Panc1 (cell line): ENCODE data around the gene CBY2. TPM values are rescaled to one million over a fixed set of nuclear protein-coding genes. Genes with fewer than 3 reads are reported as not detected.
"Not testable (repeated sequence)": the region's sequence is repeated elsewhere in the genome, so short reads cannot be mapped to it uniquely, and the experiment has no call there.

Experiments
- ATAC-seq: fragments of 200-7000 bp; cut with Tn5 transposase; 2 replicates; pipeline ENCODE4 v1.9.1; 2020; ENCODE audit warnings: mild to moderate bottlenecking, moderate library complexity
- BruUV-seq: library from RNA; stranded (reverse); fragments of 400-500 nt; replicated peaks from 2 replicates; lab custom pipeline; 2021; lab: Mats Ljungman, UMichigan
- CTCF ChIA-PET: fragments of 300-600 bp; sonication (Branson Sonifier 250); formaldehyde crosslinking; loops from one replicate; lab custom pipeline; 2022; ENCODE audit warnings: antibody characterized with exemption; lab: Charles Lee
- POLR2A ChIA-PET: fragments of 300-600 bp; sonication (Branson Sonifier 250); formaldehyde crosslinking; loops from one replicate; lab custom pipeline; 2022; ENCODE audit warnings: antibody characterized with exemption; lab: Charles Lee
- DNase-seq: peaks from one replicate; pipeline ENCODE4 v3.0.0-alpha.2; 2010; ENCODE audit warnings: low read depth, low spot score
- H3K27ac ChIP-seq: 2 replicates; pipeline ENCODE4 v1.5.1; 2011; ENCODE audit warnings: mild to moderate bottlenecking, low read length, inconsistent platforms
- H3K27me3 ChIP-seq: fragments of 200-500 bp; sonication (Bioruptor generic); 2 replicates; pipeline ENCODE4 v1.6.0; 2014; ENCODE audit warnings: low read length, inconsistent platforms; ENCODE audit not compliant: control insufficient read depth, insufficient read depth
- H3K36me3 ChIP-seq: fragments of 200-500 bp; sonication (Bioruptor generic); 2 replicates; pipeline ENCODE4 v1.5.1; 2014; ENCODE audit warnings: inconsistent platforms, mild to moderate bottlenecking, low read length, moderate library complexity; ENCODE audit not compliant: control insufficient read depth, insufficient read depth
- H3K4me1 ChIP-seq: 2 replicates; pipeline ENCODE4 v1.5.1; 2011; ENCODE audit warnings: inconsistent platforms, mild to moderate bottlenecking, low read length, moderate library complexity; ENCODE audit not compliant: control insufficient read depth, insufficient read depth
- H3K4me3 ChIP-seq, 2 experiments: 2 replicates each; pipeline ENCODE4 v1.5.1; 2011 to 2012; ENCODE audit warnings: low read depth in 2 of 2, low read length in 2 of 2, mild to moderate bottlenecking in 2 of 2, inconsistent platforms in 1 of 2, moderate library complexity in 1 of 2
- H3K9me3 ChIP-seq: fragments of 200-500 bp; sonication (Bioruptor generic); 2 replicates; pipeline ENCODE4 v1.5.1; 2014; ENCODE audit warnings: low read depth, mild to moderate bottlenecking, inconsistent platforms, low read length, moderate library complexity; ENCODE audit not compliant: control insufficient read depth, insufficient read depth
- POLR2AphosphoS5 ChIP-seq: IDR thresholded peaks from 2 replicates; pipeline ENCODE4 v1.6.1; 2012; ENCODE audit warnings: mild to moderate bottlenecking, low read depth, low read length, moderate library complexity
- SIN3A ChIP-seq: IDR thresholded peaks from 2 replicates; pipeline ENCODE4 v1.6.1; 2012; ENCODE audit warnings: low read depth, mild to moderate bottlenecking, low read length, moderate library complexity, borderline replicate concordance; ENCODE audit not compliant: insufficient read depth
- TCF7L2 ChIP-seq: IDR thresholded peaks from 2 replicates; pipeline ENCODE4 v1.6.1; 2011; ENCODE audit warnings: mild to moderate bottlenecking, low read depth, low read length, inconsistent platforms
- in situ Hi-C: cut with HindIII; loops from 2 replicates; pipeline ENCODE4 v1.10.0; 2016; ENCODE audit warnings: low sequenced_read_pairs, low pct_unique_long_range_greater_than_20kb
- intact Hi-C: fragments of 100-400 bp; cut with micrococcal nuclease; formaldehyde crosslinking; loops from one replicate; pipeline ENCODE4 v1.10.0; 2022; ENCODE audit not compliant: unreplicated experiment
- total RNA-seq: library from RNA; stranded (reverse); gene quantifications from one replicate; pipeline ENCODE4 v1.2.1, GENCODE V29; 2021; ENCODE audit not compliant: unreplicated experiment
- TF ChIP-seq, protein P1 (sequence below): fragments of 450-650 bp; IDR thresholded peaks from 2 replicates; pipeline ENCODE4 v1.5.1; 2017; ENCODE audit warnings: mild to moderate bottlenecking
- TF ChIP-seq, protein P2 (sequence below), 2 experiments: IDR thresholded peaks; 2 replicates each; pipeline ENCODE4 v1.6.1; 2011 to 2012; ENCODE audit warnings: low read depth in 2 of 2, control low read depth in 1 of 2, low read length in 1 of 2, mild to moderate bottlenecking in 1 of 2, moderate library complexity in 1 of 2; ENCODE audit not compliant: insufficient read depth in 1 of 2

CBY2 gene
- total RNA-seq, 1 experiment from 2014 or later: not detected

DNA sequence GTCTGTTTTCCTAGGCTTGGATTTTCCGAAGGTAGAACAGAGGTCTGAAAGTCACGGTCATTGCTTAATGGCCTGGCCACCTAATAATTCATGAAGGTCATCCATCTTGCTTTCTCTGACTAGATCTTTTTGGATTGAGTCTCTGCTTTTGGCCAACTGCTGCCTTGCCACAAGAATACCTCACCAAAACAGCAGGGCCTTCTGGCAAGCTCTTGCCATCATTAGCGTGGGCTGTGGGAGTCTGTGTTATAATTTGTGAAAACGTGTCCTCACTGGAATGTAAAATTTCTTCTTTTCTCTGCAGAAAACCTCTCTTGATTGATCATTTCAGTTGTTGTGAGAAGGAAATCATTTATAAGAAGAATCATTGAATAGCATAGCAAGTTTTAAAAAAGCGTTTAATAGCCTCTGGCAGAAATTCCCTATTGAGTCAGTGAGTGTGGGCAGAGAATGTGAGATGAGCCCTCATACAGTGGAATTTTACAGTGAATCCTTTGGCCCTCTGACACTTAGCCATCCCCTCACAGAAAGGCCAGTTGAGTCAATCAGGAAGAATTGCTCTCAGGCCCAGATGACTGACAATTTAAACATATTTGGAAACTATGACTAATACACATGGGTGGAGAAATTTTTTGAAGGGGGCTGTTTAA, 43.4 kb upstream of the CBY2 start:
- H3K27ac ChIP-seq: no peak overlapping the region
- BruUV-seq: no TSS peak

DNA sequence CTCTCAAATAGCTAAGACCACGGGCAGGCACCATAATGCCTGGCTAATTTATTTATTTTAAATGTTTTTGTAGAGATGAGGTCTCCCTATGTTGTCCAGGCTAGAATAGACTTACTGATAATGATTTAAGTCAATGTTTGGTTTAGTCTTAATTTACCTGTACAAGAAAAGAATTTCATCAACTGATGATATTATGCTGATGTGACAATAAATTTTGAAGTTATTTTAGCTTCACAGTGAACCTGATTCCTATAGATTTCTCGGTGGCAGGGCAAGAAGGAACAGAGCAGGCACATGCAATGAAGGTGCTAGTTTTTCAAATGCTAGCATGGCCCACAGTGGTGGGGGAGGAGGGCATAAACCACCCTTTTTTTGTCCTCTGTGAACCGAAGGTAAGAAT, 42.6 kb upstream of the CBY2 start:
- TF ChIP-seq, protein P1, sequence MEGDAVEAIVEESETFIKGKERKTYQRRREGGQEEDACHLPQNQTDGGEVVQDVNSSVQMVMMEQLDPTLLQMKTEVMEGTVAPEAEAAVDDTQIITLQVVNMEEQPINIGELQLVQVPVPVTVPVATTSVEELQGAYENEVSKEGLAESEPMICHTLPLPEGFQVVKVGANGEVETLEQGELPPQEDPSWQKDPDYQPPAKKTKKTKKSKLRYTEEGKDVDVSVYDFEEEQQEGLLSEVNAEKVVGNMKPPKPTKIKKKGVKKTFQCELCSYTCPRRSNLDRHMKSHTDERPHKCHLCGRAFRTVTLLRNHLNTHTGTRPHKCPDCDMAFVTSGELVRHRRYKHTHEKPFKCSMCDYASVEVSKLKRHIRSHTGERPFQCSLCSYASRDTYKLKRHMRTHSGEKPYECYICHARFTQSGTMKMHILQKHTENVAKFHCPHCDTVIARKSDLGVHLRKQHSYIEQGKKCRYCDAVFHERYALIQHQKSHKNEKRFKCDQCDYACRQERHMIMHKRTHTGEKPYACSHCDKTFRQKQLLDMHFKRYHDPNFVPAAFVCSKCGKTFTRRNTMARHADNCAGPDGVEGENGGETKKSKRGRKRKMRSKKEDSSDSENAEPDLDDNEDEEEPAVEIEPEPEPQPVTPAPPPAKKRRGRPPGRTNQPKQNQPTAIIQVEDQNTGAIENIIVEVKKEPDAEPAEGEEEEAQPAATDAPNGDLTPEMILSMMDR: no peak
- TF ChIP-seq, protein P2, sequence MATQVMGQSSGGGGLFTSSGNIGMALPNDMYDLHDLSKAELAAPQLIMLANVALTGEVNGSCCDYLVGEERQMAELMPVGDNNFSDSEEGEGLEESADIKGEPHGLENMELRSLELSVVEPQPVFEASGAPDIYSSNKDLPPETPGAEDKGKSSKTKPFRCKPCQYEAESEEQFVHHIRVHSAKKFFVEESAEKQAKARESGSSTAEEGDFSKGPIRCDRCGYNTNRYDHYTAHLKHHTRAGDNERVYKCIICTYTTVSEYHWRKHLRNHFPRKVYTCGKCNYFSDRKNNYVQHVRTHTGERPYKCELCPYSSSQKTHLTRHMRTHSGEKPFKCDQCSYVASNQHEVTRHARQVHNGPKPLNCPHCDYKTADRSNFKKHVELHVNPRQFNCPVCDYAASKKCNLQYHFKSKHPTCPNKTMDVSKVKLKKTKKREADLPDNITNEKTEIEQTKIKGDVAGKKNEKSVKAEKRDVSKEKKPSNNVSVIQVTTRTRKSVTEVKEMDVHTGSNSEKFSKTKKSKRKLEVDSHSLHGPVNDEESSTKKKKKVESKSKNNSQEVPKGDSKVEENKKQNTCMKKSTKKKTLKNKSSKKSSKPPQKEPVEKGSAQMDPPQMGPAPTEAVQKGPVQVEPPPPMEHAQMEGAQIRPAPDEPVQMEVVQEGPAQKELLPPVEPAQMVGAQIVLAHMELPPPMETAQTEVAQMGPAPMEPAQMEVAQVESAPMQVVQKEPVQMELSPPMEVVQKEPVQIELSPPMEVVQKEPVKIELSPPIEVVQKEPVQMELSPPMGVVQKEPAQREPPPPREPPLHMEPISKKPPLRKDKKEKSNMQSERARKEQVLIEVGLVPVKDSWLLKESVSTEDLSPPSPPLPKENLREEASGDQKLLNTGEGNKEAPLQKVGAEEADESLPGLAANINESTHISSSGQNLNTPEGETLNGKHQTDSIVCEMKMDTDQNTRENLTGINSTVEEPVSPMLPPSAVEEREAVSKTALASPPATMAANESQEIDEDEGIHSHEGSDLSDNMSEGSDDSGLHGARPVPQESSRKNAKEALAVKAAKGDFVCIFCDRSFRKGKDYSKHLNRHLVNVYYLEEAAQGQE (IDR thresholded peaks at IDR 0.05; ENCODE audit: insufficient read depth in 1 of 2, low read depth in 2 of 2, low read length in 1 of 2): no peak
- TF ChIP-seq SIN3A: no peak
- no peak for TF ChIP-seq TCF7L2
- no peak for TF ChIP-seq POLR2AphosphoS5
- Histone ChIP-seq H3K4me3 (no peak overlapping the region), H3K36me3 (no peaks in the 10 kb centered on the region), H3K4me1 (no peaks in the 10 kb centered on the region), H3K27ac (no peak overlapping the region), H3K27me3 (no peaks in the 10 kb centered on the region), H3K9me3 (no peaks in the 10 kb centered on the region)
- ATAC-seq (no peak), DNase-seq (no peak)
- ChIA-PET POLR2A (no interaction called here), CTCF (no interaction called here)
- no TSS peak for BruUV-seq
- in situ Hi-C loops (no loop called here), intact Hi-C loops (no loop called here)

More for the DNA sequence above, 43.4 kb upstream of the CBY2 start:
- Histone ChIP-seq H3K4me3 (no peak overlapping the region), H3K27me3 (no peaks in the 10 kb centered on the region), H3K4me1 (no peaks in the 10 kb centered on the region), H3K9me3 (no peaks in the 10 kb centered on the region), H3K36me3 (no peaks in the 10 kb centered on the region)
- DNase-seq (no peak), ATAC-seq (no peak)
- ChIA-PET POLR2A (no interaction called here), CTCF (no interaction called here)
- in situ Hi-C loops (no loop called here), intact Hi-C loops (no loop called here)
- TF ChIP-seq, protein P2 (IDR thresholded peaks at IDR 0.05; ENCODE audit: insufficient read depth in 1 of 2, low read depth in 2 of 2, low read length in 1 of 2): no peak
- TF ChIP-seq, protein P1: no peak
- TF ChIP-seq SIN3A (no peak), TCF7L2 (no peak), POLR2AphosphoS5 (no peak)

DNA sequence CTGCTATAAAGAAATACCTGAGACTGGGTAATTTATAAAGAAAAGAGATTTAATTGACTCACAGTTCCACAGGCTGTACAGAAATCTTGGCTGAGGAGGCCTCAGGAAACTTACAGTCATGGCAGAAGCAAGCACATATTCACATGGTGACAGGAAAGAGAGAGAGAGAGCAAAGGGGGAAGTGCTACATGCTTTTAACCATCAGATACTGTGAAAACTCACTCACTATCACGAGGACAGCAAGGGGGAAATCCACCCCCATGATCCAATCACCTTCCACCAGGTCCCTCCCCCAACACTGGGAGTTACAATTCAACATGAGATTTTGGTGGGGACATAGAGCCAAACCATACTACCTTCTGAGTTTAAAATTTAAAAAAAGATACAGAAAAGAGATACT, 41.7 kb upstream of the CBY2 start:
- BruUV-seq, H3K27ac ChIP-seq, CTCF ChIA-PET, H3K36me3 ChIP-seq, H3K4me1 ChIP-seq, H3K4me3 ChIP-seq, POLR2A ChIA-PET, ATAC-seq, H3K9me3 ChIP-seq, intact Hi-C loops, DNase-seq, in situ Hi-C loops, H3K27me3 ChIP-seq: not testable (repeated sequence)
